GM12872 (cell line): Measurements from ENCODE around the gene PLCD3.

Experiments
- TF ChIP-seq, protein P1 (sequence below): IDR thresholded peaks from 3 replicates; pipeline ENCODE4 v1.5.1; 2011; ENCODE audit warnings: low read depth, mild to moderate bottlenecking, low read length, moderate library complexity; ENCODE audit not compliant: insufficient read depth

PLCD3 gene

DNA sequence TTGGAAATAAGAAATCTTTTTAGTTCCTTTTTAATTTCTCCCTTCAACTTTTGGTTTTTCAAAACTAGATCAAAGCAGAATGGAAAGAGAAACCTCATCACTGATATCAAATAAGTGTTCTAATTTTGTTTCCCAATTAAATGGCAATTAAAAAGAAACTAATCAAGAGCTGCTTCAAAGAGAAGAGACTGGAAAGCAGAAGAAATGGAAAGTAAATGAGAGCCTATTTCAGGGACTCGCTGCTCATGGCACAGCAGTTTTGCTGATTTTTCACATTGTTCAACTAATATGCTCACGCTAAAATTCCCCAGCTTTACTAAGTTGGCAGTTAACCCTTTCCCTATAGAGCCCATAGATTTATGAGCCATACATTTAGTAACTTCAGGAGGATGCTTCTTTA lies 64.7 kb downstream of the PLCD3 start:
- TF ChIP-seq, protein P1, sequence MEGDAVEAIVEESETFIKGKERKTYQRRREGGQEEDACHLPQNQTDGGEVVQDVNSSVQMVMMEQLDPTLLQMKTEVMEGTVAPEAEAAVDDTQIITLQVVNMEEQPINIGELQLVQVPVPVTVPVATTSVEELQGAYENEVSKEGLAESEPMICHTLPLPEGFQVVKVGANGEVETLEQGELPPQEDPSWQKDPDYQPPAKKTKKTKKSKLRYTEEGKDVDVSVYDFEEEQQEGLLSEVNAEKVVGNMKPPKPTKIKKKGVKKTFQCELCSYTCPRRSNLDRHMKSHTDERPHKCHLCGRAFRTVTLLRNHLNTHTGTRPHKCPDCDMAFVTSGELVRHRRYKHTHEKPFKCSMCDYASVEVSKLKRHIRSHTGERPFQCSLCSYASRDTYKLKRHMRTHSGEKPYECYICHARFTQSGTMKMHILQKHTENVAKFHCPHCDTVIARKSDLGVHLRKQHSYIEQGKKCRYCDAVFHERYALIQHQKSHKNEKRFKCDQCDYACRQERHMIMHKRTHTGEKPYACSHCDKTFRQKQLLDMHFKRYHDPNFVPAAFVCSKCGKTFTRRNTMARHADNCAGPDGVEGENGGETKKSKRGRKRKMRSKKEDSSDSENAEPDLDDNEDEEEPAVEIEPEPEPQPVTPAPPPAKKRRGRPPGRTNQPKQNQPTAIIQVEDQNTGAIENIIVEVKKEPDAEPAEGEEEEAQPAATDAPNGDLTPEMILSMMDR = no peak

DNA sequence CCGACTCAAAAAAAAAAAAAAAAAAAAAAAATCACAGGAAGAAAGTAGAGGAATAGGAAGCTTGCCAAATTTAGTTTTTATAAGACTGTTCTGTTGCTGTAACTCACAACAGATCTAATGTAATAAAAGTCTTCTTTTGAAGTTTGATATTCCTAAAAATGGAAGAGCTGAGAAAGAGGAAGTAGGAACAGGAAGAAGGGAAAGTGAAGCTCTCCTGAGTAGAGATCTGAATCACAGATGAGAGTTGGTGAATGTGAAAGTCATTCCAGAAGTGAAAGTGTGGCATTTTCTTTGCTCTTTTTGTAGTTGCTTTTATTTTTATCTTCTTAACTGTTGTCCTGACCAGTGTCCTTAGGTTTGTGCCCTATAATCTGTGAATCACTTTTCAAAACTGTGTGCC lies 69.1 kb downstream of the PLCD3 start:
- TF ChIP-seq, protein P1 = no peak

DNA sequence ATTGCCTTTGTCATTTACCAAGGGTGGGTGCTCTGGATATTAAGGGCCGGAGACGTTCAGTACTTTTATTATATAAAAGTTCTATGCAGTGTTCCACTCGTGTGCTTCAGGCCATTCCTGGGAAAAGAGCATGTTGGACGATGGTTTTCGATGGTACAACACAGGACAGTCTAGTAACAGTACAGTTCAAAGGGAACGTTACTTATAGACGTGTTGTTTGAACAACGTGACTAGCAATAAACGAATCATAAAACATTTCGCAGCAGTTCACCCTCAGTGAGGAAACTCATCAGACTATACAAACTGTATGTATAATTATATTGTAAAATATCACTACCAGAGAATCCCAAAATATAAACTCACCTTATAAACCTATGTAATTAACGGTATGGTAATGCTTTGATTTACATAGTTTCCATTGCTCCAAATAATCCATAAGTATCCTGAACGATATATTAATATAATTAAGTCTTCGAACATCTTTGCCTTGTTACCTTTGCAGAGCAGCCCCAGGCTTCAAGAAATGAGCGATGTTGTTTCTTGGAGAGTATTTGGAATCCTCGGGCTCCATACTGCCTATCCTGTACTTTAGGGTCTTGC lies 70.6 kb downstream of the PLCD3 start:
- TF ChIP-seq, protein P1 = no peak

DNA sequence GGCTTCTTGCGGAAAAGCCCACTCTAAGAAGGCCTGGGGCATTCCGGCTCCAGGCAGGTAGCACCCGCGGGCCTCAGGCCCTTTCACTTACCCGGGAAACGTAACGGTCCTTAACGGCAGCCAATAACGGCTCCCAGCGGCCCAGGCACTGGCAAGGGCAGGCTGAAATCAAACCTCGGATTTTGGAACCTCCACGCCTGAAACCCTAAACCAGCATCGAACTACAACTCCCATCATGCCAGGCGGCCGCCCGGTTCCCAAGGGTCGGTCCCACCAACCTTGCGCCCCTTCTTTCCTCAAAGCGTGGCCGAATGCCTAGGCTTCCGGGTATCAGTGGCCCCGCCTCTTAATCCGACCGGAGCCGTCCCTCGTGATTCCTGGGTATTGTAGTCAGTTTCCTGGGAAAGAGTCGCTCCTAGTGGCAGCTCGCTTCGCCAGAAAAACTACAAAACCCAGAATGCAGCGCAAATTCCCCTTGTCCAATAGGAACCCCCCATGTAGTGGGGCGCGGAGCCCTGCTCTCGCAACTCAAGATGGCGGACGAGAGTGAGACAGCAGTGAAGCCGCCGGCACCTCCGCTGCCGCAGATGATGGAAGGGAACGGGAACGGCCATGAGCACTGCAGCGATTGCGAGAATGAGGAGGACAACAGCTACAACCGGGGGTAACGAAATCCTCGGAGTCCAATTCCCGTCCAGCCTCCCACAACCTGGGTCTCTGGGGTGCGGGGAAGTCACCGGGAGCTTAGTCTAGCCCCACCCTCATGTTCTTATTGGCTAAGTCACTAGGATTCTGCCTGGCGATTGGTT lies 71.3 kb downstream of the PLCD3 start, which contains the start of gene NMT1:
TSS of gene NMT1 (plus strand) at position 521 of the 809 bp plus-strand sequence. CDS start at position 534, 13 bp downstream.
- TF ChIP-seq, protein P1 = no peak

GRCh38 chr17:45060382-45060796 lies 71.9 kb downstream of the PLCD3 start:
- TF ChIP-seq, protein P1 = no peak
